Esophagus squamous epithelium (tissue), 5 donors: ENCODE results near the gene GDF11. TPM values are rescaled to one million over a fixed set of nuclear protein-coding genes. Genes with fewer than 3 reads are reported as not detected.

ENCODE experiments used
- DNase-seq: peaks from one replicate; lab custom pipeline; 2025; lab: John Stamatoyannopoulos, UW
- H3K27ac ChIP-seq, 4 donors: fragments of 200-600 bp; sonication (generic); one replicate each; pipeline ENCODE4 v1.5.1; 2016 to 2019; ENCODE audit warnings: mild to moderate bottlenecking in 1 of 4
- H3K27me3 ChIP-seq, 4 donors: fragments of 200-600 bp; sonication (generic); 1 replicate in 3 of 4; 2 replicates in 1 of 4; pipeline versions ENCODE4 v1.5.1 to v1.6.0; 2017 to 2021; ENCODE audit warnings: antibody characterized with exemption in 1 of 4
- H3K36me3 ChIP-seq, 3 donors: fragments of 200-600 bp; sonication (generic); one replicate each; pipeline ENCODE4 v1.5.1; 2016 to 2019
- H3K4me1 ChIP-seq, 3 donors: fragments of 200-600 bp; sonication (generic); one replicate each; pipeline ENCODE4 v1.5.1; 2017 to 2019
- H3K4me3 ChIP-seq, 4 donors: fragments of 200-600 bp; sonication (generic); 1 replicate in 3 of 4; 2 replicates in 1 of 4; pipeline ENCODE4 v1.5.1; 2016 to 2019; ENCODE audit warnings: mild to moderate bottlenecking in 2 of 4, moderate library complexity in 1 of 4
- H3K9me3 ChIP-seq, 3 donors: fragments of 200-600 bp; sonication (generic); one replicate each; pipeline ENCODE4 v1.5.1; 2016 to 2019
- POLR2A ChIP-seq, 4 donors: fragments of 450-650 bp; IDR thresholded peaks; one replicate each; pipeline ENCODE4 v1.6.1; 2017; ENCODE audit warnings: antibody characterized with exemption in 4 of 4, mild to moderate bottlenecking in 4 of 4, moderate library complexity in 3 of 4
- WGBS, 2 donors: methylation state at CpG; one replicate each; pipeline ENCODE4 v1.1.5; 2018; 5-methylcytosine and 5-hydroxymethylcytosine counted together
- intact Hi-C: fragments of 100-400 bp; cut with DNase I; formaldehyde crosslinking; loops from one replicate; pipeline ENCODE4 v1.15.0; 2022
- total RNA-seq, 4 donors: library from RNA; depleted of rRNA; stranded (reverse); fragments of >200 nt; gene quantifications; one replicate each; pipeline ENCODE4 v1.1.0, GENCODE V29; 2016
- TF ChIP-seq, protein P1 (sequence below), 6 experiments: fragments of 450-650 bp in 4 of 6; fragments of 200-600 bp in 2 of 6; sonication (generic) in 2 of 6; IDR thresholded peaks; one replicate each; pipeline ENCODE4 v1.5.1; 2016 to 2019; ENCODE audit warnings: antibody characterized with exemption in 6 of 6, mild to moderate bottlenecking in 4 of 6, moderate library complexity in 4 of 6
- donor health status: DM: yes; HTN: yes; CAD: no.

The GDF11 gene
- total RNA-seq, 4 donors from 2014 or later: 0.19 to 1.9 (median 1.5) TPM

DNA sequence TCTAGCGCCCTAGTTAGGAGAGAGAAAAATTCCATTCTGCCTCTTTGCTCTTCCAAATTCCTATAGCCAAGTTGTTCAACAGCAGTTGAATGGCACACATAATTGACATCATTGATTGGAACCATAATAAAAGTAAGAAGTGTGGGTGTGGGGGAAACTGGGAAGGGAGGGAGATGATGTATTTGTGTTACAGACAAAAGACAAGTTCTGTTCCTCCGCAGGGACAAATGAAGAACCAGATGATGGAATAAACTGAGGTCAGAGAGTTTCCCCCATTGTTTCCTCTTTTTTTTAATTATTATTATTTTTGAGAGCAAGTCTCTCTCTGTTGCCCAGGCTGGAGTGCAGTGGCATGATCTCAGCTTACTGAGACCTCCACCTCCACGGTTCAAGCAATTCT, 34.9 kb downstream of the GDF11 start:
- no peaks in the 10 kb centered on the region for H3K9me3 ChIP-seq
- H3K27me3 ChIP-seq: no peaks in the 10 kb centered on the region
- H3K4me1 ChIP-seq: no peaks in the 10 kb centered on the region
- no peak overlapping the region for H3K27ac ChIP-seq
- DNase-seq: no peak
- intact Hi-C loops: no loop called here
- 90 to 97% methylated on average over 3 of the region's 3 CpGs for WGBS, 2 donors
- H3K36me3 ChIP-seq: peaks cover 6 to 97% (median 17%) of the 10 kb centered on the region in 3 donors
- no peak for TF ChIP-seq POLR2A (IDR thresholded peaks at IDR 0.05)
- TF ChIP-seq, protein P1, sequence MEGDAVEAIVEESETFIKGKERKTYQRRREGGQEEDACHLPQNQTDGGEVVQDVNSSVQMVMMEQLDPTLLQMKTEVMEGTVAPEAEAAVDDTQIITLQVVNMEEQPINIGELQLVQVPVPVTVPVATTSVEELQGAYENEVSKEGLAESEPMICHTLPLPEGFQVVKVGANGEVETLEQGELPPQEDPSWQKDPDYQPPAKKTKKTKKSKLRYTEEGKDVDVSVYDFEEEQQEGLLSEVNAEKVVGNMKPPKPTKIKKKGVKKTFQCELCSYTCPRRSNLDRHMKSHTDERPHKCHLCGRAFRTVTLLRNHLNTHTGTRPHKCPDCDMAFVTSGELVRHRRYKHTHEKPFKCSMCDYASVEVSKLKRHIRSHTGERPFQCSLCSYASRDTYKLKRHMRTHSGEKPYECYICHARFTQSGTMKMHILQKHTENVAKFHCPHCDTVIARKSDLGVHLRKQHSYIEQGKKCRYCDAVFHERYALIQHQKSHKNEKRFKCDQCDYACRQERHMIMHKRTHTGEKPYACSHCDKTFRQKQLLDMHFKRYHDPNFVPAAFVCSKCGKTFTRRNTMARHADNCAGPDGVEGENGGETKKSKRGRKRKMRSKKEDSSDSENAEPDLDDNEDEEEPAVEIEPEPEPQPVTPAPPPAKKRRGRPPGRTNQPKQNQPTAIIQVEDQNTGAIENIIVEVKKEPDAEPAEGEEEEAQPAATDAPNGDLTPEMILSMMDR (IDR thresholded peaks at IDR 0.05): no peak
- H3K4me3 ChIP-seq: no peak overlapping the region

DNA sequence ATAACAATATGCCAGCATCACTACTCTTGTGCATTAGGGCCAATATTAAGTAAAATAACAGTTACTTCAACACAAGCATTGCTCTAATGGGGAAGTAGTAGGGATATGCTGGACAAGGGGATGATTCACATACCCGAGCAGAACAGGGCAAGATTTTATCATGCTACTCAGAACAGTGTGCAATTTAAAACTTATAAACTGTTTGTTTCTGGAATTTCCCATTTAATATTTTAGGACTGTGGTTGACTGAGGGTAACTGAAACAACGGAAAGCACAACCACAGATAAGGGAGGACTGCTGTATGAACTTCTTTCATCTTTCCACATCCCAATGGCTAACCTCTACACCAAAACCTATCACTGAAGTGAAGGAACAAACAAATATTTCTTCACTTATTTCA, 37.8 kb downstream of the GDF11 start:
- DNase-seq: no peak
- TF ChIP-seq POLR2A (IDR thresholded peaks at IDR 0.05): no peak
- Histone ChIP-seq H3K27ac (no peak overlapping the region), H3K4me3 (no peak overlapping the region), H3K4me1 (no peaks in the 10 kb centered on the region), H3K36me3 (peaks cover 8 to 100% (median 40%) of the 10 kb centered on the region in 3 donors), H3K27me3 (no peaks in the 10 kb centered on the region), H3K9me3 (no peaks in the 10 kb centered on the region)
- intact Hi-C loops: no loop called here
- WGBS, 2 donors: 61 to 67% methylated on average over 2 of the region's 2 CpGs

DNA sequence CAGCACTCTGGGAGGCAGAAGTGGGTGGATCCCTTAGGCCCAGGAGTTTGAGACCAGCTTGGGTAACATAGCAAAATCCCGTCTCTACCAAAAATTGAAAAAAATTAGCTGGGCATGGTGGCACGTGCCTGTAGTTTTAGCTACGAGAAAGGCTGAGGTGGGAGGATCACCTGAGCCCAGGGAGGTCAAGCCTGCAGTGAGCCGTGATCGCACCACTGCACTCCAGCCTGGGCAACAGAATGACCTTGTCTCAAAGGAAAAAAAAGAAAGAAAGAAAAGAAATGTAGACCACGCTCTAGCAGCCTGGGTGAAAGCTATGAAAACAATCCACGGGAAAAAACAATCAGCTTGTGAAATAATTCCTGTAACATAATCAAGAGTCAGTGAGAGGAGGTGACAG, 45.6 kb downstream of the GDF11 start:
- intact Hi-C loops: no loop called here
- 91% methylated on average over 7 of the region's 7 CpGs for WGBS, 2 donors
- peaks cover 12 to 100% (median 54%) of the 10 kb centered on the region in 3 donors for H3K36me3 ChIP-seq

DNA sequence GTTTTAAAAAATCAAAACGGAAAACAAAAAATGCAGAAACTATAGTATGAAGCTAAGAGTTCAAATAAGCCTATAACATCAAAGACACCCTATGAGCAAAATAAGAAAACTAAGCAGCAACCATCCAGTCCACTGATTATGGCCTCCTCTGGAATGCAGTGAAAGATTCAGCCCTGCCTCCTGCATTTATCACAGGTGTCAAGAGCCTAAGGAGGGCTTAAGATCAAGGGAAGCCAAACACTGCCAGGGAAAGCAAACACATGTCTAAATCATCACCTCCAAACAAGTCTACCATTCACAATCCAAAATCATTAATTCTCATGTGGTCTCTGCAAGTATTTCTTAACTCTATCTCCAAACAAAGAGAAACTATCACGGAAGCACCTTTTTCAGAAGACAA, 46.2 kb downstream of the GDF11 start:
- Histone ChIP-seq H3K9me3 (no peaks in the 10 kb centered on the region), H3K4me3 (no peak overlapping the region), H3K4me1 (no peaks in the 10 kb centered on the region), H3K27me3 (no peaks in the 10 kb centered on the region), H3K36me3 (peaks cover 16 to 100% (median 51%) of the 10 kb centered on the region in 3 donors), H3K27ac (no peak overlapping the region)
- intact Hi-C loops: no loop called here
- DNase-seq: no peak
- TF ChIP-seq, protein P1 (IDR thresholded peaks at IDR 0.05): no peak
- TF ChIP-seq POLR2A (IDR thresholded peaks at IDR 0.05): no peak
- 85 to 97% methylated on average over 2 of the region's 2 CpGs for WGBS, 2 donors

More for the DNA sequence above, 45.6 kb downstream of the GDF11 start:
- Histone ChIP-seq H3K27ac (no peak overlapping the region), H3K9me3 (no peaks in the 10 kb centered on the region), H3K4me1 (no peaks in the 10 kb centered on the region), H3K4me3 (no peak overlapping the region), H3K27me3 (no peaks in the 10 kb centered on the region)
- DNase-seq: no peak
- TF ChIP-seq, protein P1 (IDR thresholded peaks at IDR 0.05): no peak

DNA sequence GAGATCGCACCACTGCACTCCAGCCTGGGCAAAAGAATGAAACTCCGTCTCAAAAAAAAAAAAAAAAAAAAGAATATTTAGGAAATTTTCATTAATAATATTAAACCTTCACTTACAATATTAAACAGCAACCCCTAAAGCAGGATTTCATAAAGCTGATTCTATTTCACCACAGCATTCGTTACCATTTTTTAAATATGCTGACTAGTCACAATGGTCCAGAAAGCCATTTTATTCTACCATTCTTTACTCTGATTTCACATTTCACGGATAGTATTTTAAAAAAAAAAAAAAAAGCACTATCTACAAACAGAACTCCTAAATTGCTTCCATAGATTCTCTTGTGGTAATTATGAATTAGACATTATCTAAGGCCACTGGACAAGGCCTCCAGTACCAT, 47.0 kb downstream of the GDF11 start:
- no peak for DNase-seq
- Histone ChIP-seq H3K4me3 (no peak overlapping the region), H3K27me3 (no peaks in the 10 kb centered on the region), H3K4me1 (no peaks in the 10 kb centered on the region), H3K9me3 (no peaks in the 10 kb centered on the region), H3K36me3 (peaks cover 21 to 100% (median 51%) of the 10 kb centered on the region in 3 donors), H3K27ac (no peak overlapping the region)
- 93% methylated on average over 4 of the region's 4 CpGs for WGBS, 2 donors
- TF ChIP-seq, protein P1 (IDR thresholded peaks at IDR 0.05): no peak
- TF ChIP-seq POLR2A (IDR thresholded peaks at IDR 0.05): no peak
- intact Hi-C loops: no loop called here

DNA sequence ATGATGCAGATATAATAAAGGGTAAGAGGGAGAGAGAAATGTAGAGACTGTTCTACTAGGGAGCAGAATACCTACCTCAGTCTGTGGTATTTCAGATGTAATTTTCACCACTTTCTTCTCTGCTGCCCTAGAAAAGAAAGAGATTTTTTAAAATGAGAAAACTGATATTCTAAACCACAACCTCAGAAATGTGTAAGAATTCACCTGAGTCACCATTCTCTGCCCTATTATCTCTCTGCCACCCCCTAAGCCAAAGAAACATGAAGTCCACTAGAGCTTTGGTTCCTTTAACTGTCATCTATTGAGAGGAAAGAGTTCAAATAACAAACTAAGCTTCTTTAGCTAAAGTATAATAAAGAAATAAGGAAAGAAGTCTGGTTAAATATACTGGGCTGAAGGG, 53.0 kb downstream of the GDF11 start:
- intact Hi-C loops: no loop called here
- no peaks in the 10 kb centered on the region for H3K9me3 ChIP-seq
- no peaks in the 10 kb centered on the region for H3K4me1 ChIP-seq
- no peak overlapping the region for H3K4me3 ChIP-seq
- H3K27ac ChIP-seq: no peak overlapping the region
- DNase-seq: no peak
- H3K36me3 ChIP-seq: peaks cover 8 to 100% (median 25%) of the 10 kb centered on the region in 3 donors
- no peaks in the 10 kb centered on the region for H3K27me3 ChIP-seq
- TF ChIP-seq, protein P1 (IDR thresholded peaks at IDR 0.05): no peak
- TF ChIP-seq POLR2A (IDR thresholded peaks at IDR 0.05): no peak
